ENCODE results near the gene ZNF273. TPM values are rescaled to one million over a fixed set of nuclear protein-coding genes. Genes with fewer than 3 reads are reported as not detected.

Gene ZNF273
- total and polyA plus RNA-seq, 10 of the 15 experiments (the other 5 are each of a cell fraction or from before 2014, with no cell fraction given), result 4.8 to 12.3 (median 7.8) TPM

- TF ChIP-seq, protein P1, sequence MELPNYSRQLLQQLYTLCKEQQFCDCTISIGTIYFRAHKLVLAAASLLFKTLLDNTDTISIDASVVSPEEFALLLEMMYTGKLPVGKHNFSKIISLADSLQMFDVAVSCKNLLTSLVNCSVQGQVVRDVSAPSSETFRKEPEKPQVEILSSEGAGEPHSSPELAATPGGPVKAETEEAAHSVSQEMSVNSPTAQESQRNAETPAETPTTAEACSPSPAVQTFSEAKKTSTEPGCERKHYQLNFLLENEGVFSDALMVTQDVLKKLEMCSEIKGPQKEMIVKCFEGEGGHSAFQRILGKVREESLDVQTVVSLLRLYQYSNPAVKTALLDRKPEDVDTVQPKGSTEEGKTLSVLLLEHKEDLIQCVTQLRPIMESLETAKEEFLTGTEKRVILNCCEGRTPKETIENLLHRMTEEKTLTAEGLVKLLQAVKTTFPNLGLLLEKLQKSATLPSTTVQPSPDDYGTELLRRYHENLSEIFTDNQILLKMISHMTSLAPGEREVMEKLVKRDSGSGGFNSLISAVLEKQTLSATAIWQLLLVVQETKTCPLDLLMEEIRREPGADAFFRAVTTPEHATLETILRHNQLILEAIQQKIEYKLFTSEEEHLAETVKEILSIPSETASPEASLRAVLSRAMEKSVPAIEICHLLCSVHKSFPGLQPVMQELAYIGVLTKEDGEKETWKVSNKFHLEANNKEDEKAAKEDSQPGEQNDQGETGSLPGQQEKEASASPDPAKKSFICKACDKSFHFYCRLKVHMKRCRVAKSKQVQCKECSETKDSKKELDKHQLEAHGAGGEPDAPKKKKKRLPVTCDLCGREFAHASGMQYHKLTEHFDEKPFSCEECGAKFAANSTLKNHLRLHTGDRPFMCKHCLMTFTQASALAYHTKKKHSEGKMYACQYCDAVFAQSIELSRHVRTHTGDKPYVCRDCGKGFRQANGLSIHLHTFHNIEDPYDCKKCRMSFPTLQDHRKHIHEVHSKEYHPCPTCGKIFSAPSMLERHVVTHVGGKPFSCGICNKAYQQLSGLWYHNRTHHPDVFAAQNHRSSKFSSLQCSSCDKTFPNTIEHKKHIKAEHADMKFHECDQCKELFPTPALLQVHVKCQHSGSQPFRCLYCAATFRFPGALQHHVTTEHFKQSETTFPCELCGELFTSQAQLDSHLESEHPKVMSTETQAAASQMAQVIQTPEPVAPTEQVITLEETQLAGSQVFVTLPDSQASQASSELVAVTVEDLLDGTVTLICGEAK (IDR thresholded peaks at IDR 0.05; ENCODE audit: borderline replicate concordance), result no peak
- TF ChIP-seq TCF12 (IDR thresholded peaks at IDR 0.05; ENCODE audit: low read depth, low read length), result no peak
- no peak for TF ChIP-seq SMAD5 (IDR thresholded peaks at IDR 0.05; ENCODE audit: low read depth)
- no peak for TF ChIP-seq CREM (IDR thresholded peaks at IDR 0.05; ENCODE audit: low read depth)
- TF ChIP-seq WRNIP1 (IDR thresholded peaks at IDR 0.05; ENCODE audit: borderline replicate concordance, low read depth, low read length), result no peak
- no peak for TF ChIP-seq NFYB (IDR thresholded peaks at IDR 0.05; ENCODE audit: insufficient read depth, low read depth, low read length)
Measured at GRCh38 chr7:64867863-64868440, 35.1 kb upstream of the ZNF273 start (continued).

GRCh38 chr7:64868499-64868898 is 34.6 kb upstream of the ZNF273 start:
- ChIA-PET RAD21 (ENCODE audit: unreplicated experiment) (no interaction called here), CTCF (no interaction called here), POLR2A (no interaction called here), SMC1A (ENCODE audit: uncharacterized antibody, unreplicated experiment) (no interaction called here)
- Histone ChIP-seq H3K79me2 (ENCODE audit: control insufficient read depth, insufficient read depth, low read length) (no peaks in the 10 kb centered on the region), H3K9me3 (replicated peaks; ENCODE audit: control insufficient read depth, insufficient read depth, low read length) (peaks cover 2% of the 10 kb centered on the region; the same call in 2 of the 3 replicates), H4K20me1 (ENCODE audit: control insufficient read depth, insufficient read depth) (no peaks in the 10 kb centered on the region), H3K27ac (ENCODE audit: control insufficient read depth, insufficient read depth) (no peak overlapping the region), H3K36me3 (ENCODE audit: control insufficient read depth in 2 of 2, insufficient read depth in 2 of 2, low read length in 1 of 2) (no peaks in the 10 kb centered on the region), H3K4me1 (ENCODE audit: control insufficient read depth, insufficient read depth, low read length) (no peaks in the 10 kb centered on the region), H3K4me3 (no peak overlapping the region), H3K9ac (ENCODE audit: control insufficient read depth, insufficient read depth, low read length) (no peak overlapping the region), H3K27me3 (replicated peaks in 1 of 2; ENCODE audit: control insufficient read depth in 2 of 2, insufficient read depth in 2 of 2, low read length in 1 of 2) (no peaks in the 10 kb centered on the region), H2AFZ (ENCODE audit: control insufficient read depth, low read depth, low read length) (no peak overlapping the region), H3K4me2 (ENCODE audit: control insufficient read depth, insufficient read depth) (no peak overlapping the region)
- FAIRE-seq (no peak), ATAC-seq (no peak), DNase-seq (ENCODE audit: low read depth, low spot score) (no peak)
- BruUV-seq (replicated peaks), result no TSS peak
- in situ Hi-C loops (cut with MboI) (no loop called here), intact Hi-C loops (cut with micrococcal nuclease; ENCODE audit: unreplicated experiment) (no loop called here)
- TF ChIP-seq ZNF384 (IDR thresholded peaks at IDR 0.05; ENCODE audit: borderline replicate concordance, low read depth, low read length) (no peak), SRF (IDR thresholded peaks at IDR 0.05; ENCODE audit: low read depth in 2 of 2, low read length in 2 of 2) (no peak), HCFC1 (IDR thresholded peaks at IDR 0.05; ENCODE audit: low read length) (no peak), CREB1 (IDR thresholded peaks at IDR 0.05; ENCODE audit: low read depth) (no peak)
- TF ChIP-seq, protein P2, sequence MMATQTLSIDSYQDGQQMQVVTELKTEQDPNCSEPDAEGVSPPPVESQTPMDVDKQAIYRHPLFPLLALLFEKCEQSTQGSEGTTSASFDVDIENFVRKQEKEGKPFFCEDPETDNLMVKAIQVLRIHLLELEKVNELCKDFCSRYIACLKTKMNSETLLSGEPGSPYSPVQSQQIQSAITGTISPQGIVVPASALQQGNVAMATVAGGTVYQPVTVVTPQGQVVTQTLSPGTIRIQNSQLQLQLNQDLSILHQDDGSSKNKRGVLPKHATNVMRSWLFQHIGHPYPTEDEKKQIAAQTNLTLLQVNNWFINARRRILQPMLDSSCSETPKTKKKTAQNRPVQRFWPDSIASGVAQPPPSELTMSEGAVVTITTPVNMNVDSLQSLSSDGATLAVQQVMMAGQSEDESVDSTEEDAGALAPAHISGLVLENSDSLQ (IDR thresholded peaks at IDR 0.05), result no peak
- 74% methylated on average over 11 of the region's 11 CpGs for WGBS (ENCODE audit: insufficient coverage, insufficient replicate concordance, low lambda C conversion rate, missing lambda C conversion rate)
